AG09319 (cell line): Measurements from ENCODE around the gene TST.

Experiments
- DNase-seq: peaks from one replicate; pipeline ENCODE4 v3.0.0-alpha.2; 2010; ENCODE audit warnings: low read depth; ENCODE audit errors: extremely low read depth
- TF ChIP-seq, protein P1 (sequence below): IDR thresholded peaks from 2 replicates; pipeline ENCODE4 v1.5.1; 2011; ENCODE audit warnings: low read depth, mild to moderate bottlenecking, inconsistent platforms, low read length, moderate library complexity

TST gene

DNA sequence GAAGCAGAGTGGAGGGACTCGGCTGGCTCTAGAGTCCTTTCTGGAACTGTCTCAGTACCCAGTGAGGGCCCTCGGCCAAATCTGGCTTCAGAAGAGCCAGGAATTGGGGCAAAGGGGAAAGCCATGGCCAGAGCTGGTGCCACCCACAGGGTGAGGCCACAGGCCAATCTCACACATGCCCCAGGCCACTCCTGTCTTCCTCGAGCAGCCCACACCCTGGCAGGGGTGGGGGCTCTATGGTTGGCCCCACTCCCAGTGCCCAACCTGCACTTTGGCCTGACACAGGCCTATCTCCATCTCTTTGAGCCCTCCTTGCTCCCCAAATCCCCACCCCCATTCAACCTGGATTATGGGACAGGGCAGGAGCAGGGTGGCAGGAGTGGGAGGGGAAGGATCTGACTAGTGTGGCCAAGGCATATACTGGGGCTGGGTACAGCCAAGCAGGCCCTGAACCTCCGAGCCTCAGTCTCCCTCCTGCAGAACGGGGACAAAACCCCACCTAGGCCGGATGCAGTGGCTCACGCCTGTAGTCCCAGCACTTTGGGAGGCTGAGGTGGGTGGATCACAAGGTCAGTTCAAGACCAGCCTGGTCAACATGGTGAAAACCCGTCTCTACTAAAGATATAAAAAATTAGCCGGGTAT lies 6.9 kb downstream of the TST start:
- DNase-seq = no peak
- TF ChIP-seq, protein P1, sequence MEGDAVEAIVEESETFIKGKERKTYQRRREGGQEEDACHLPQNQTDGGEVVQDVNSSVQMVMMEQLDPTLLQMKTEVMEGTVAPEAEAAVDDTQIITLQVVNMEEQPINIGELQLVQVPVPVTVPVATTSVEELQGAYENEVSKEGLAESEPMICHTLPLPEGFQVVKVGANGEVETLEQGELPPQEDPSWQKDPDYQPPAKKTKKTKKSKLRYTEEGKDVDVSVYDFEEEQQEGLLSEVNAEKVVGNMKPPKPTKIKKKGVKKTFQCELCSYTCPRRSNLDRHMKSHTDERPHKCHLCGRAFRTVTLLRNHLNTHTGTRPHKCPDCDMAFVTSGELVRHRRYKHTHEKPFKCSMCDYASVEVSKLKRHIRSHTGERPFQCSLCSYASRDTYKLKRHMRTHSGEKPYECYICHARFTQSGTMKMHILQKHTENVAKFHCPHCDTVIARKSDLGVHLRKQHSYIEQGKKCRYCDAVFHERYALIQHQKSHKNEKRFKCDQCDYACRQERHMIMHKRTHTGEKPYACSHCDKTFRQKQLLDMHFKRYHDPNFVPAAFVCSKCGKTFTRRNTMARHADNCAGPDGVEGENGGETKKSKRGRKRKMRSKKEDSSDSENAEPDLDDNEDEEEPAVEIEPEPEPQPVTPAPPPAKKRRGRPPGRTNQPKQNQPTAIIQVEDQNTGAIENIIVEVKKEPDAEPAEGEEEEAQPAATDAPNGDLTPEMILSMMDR = no peak

GRCh38 chr22:37011472-37011871 lies 7.8 kb downstream of the TST start:
- no peak for DNase-seq
- TF ChIP-seq, protein P1 = no peak

DNA sequence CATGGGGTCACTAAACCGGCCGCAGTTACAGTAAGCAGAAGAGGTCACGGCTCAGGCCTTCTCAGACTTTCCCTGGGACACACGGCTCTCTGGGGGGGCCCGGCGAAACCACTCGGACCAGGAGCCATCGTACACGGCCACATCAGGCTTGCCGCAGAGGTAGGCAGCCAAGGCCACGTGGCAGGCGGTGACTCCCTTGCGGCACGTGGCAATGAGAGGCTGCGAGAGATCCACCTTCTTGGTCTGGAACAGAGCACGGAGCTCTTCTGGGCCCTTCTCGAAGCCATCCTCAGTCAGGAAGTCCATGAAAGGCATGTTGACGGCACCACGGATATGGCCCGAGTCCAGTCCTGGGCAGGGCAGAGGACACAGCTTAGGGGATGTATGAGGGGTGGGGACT lies 8.3 kb downstream of the TST start:
- TF ChIP-seq, protein P1 = no peak
- no peak for DNase-seq

DNA sequence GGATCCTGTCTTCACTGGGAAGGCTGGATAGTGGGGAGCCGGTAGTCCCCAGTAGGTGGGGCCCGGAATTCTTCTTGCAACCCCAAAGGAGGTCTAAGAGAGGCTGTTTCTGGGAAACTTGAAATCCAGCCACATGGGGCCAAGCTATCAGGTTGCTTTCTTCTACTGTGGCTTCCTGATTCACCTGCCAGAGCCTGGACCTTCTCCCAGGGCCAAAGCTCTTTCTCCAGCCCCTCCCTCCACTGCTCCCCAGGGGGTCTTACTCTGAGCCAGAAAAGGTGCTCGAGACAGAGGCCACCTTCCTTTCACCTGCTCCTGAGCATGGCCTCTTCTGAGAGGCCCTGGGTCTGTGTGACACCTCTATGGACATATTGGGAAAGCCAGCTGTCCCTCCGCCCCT lies 9.1 kb downstream of the TST start:
- TF ChIP-seq, protein P1 = no peak
- no peak for DNase-seq

- no peak for DNase-seq
- TF ChIP-seq, protein P1 = no peak
These were observed 9.8 kb downstream of the TST start for GRCh38 chr22:37009490-37009889.

DNA sequence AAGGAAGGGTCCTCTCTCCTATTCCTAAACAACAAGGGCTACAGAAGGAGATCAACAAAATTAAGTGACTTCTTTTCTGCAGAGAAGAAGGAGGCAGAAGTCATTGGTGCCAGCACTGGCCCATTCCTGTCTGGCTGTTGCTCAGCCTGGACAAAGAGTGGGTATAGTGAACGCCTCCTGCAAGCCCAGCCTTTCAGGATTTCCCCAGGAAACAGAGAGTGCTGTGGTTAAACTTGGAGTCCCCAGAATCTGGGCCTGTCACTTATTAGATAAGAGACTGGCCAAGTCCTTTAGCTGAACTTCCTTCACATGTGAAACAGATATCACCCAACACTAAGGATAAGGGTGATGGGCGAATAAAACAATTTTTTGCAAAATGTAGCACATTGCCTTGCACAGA lies 10.9 kb downstream of the TST start:
- TF ChIP-seq, protein P1 = no peak
- no peak for DNase-seq

DNA sequence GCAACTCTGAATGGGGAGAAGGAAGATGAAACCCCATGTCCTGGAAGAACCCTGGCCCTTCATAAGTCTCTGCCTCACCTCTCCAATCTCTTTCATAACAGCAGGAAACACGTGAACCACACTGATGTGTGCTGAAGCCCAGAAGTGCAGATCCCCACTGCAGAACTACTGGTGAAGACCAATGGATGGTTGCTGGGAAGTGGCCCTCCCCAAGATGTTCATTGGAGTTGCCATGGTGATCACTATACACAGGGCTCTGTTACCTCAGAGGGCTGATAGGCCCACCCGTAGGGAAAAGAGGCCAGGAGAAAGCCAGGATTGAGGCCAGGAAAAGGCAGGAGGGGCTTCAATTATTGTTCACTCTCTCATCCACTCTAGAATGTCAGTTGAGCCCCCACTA lies 11.6 kb downstream of the TST start:
- no peak for DNase-seq

More for the DNA sequence above, 11.6 kb downstream of the TST start:
- TF ChIP-seq, protein P1 = no peak
